NOMO-1 treated with DMSO at 0.1 percent for 48 hours (cell line): ENCODE results near the gene CRISPLD2.

ENCODE experiments used
- DNase-seq: peaks from one replicate; lab custom pipeline; 2025; ENCODE audit not compliant: unreplicated experiment; lab: John Stamatoyannopoulos, UW

CRISPLD2 gene

DNA sequence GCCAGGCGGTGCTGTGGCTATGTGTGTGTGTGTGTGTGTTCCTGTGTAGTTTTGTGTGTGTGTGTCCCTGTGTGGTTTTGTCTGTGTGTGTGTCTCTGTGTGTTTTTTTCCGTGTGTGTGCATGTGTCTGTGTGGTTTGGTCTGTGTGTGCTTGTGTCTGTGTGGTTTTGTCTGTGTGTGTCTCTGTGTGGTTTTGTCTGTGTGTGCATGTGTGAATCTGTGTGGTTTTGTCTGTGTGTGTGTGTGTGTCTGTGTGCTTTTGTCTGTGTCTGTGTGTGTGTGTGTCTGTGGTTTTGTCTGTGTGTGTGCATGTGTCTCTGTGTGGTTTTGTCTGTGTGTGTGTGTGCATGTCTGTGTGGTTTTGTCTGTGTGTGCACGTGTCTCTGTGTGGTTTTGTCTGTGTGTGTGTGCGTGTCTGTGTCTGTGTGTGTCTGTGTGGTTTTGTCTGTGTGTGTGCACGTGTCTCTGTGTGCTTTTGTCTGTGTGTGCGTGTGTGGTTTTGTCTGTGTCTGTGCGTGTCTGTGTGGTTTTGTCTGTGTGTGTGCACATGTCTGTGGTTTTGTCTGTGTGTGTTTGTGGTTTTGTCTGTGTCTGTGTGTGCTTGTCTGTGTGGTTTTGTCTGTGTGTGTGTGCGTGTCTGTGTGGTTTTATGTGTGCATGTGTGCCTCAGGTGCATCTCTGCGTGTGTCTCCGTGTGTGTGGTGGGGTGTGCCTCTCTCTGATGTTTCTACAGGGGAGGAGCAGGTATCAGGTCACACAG is 129.2 kb downstream of the CRISPLD2 start:
- DNase-seq: no peak

- DNase-seq: no peak
Measured at GRCh38 chr16:84949772-84950436, 130.1 kb downstream of the CRISPLD2 start.

GRCh38 chr16:84950906-84951305 is 131.1 kb downstream of the CRISPLD2 start:
- DNase-seq: no peak

GRCh38 chr16:84952335-84953189 is 132.8 kb downstream of the CRISPLD2 start:
- DNase-seq: peak; percentile 74

DNA sequence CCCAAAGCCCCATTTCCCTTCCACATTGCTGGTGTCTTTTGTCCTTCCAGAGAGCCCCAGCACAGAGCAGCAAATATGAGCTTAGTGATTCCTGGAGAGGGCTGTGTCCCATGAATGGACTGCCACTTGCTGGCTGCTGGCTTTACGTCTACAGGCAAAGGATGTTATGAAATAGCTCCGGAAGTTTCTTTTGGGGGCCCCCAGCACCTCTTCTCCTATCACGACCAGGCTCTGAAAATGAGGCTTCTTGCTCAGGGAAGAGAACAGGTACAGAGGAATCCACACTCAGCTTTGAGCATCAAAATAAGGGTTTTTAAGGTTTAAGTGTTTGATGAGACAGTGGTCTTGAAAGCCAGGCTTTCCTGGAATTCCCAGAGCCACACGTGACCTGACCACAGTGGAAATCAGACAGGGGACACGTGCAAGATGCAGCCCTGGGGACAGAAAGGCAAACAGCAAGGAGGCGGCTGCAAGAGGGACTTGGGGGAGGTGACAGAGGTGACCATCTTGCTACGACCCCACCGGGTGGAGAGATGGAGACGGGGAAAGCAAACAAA is 133.5 kb downstream of the CRISPLD2 start:
- peak; percentile 38 for DNase-seq

- no peak for DNase-seq
Measured at GRCh38 chr16:84955427-84955826, 135.6 kb downstream of the CRISPLD2 start.

DNA sequence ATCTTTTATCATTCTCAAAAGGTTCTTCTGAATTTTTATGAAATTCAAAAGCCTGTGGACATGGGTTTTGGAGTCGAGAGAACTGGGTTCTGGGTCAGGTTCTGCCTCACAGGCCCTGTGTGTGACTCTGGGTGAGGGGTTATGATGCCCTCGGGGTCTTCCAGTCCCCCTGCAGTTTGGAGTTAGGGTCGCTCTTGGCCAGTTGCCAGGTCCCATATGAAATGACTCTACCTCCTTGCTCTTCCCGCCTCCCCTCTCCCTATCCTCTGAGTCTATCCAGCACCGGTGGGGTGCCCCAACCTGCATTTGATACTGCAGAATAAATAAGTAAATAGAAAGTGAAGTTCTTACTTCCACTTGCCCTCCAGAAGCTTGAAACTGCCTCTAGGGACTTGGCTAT is 137.4 kb downstream of the CRISPLD2 start:
- no peak for DNase-seq

DNA sequence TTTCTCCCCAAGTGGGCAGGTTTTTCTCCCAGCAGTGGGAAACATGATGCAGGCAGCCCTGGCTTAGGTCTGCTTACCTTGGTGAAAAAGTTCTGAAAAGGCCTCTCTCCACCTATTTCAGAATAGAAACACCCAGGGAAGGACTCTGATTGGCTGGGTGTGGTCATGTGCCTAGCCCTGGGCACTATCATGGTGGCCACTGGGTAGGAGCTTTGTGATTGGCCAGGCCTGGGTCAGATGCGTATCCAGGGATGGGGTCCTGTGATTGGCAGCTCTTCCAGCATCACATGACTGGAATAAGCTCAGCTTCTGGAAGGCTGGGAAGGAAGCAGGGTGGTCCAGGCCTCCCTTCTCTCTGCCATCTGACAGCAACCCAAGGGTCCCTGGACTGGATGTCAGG is 138.0 kb downstream of the CRISPLD2 start:
- no peak for DNase-seq
